Neural crest cell (in vitro differentiated cells): ENCODE data around the gene IL31. TPM values are rescaled to one million over a fixed set of nuclear protein-coding genes. Genes with fewer than 3 reads are reported as not detected.

Experiments
- DNase-seq: peaks from one replicate; pipeline ENCODE4 v3.0.0; 2021; ENCODE audit warnings: low read depth, mixed read lengths, low spot score
- H3K27ac Mint-ChIP-seq: one replicate; pipeline ENCODE4 v1.8.0; 2021; ENCODE audit warnings: mild to moderate bottlenecking, mixed read lengths; ENCODE audit not compliant: unreplicated experiment
- H3K27me3 Mint-ChIP-seq: 2 replicates; pipeline ENCODE4 v1.8.0; 2021; ENCODE audit warnings: low read depth, mild to moderate bottlenecking, mixed read lengths
- H3K36me3 Mint-ChIP-seq: 2 replicates; pipeline ENCODE4 v1.8.0; 2021; ENCODE audit warnings: low read depth, mild to moderate bottlenecking, mixed read lengths
- H3K4me1 Mint-ChIP-seq: 2 replicates; pipeline ENCODE4 v1.8.0; 2021; ENCODE audit warnings: mixed read lengths
- H3K4me3 Mint-ChIP-seq: one replicate; pipeline ENCODE4 v1.8.0; 2021; ENCODE audit warnings: mild to moderate bottlenecking, mixed read lengths
- H3K9me3 Mint-ChIP-seq: 2 replicates; pipeline ENCODE4 v1.8.0; 2021; ENCODE audit warnings: mixed read lengths
- long read RNA-seq: library from polyadenylated mRNA; unstranded; transcript quantifications from one replicate; pipeline ENCODE4 v2.0.0, GENCODE V29; 2020
- total RNA-seq: library from RNA; stranded (reverse); gene quantifications from 2 replicates; pipeline ENCODE4 v1.2.1, GENCODE V29; 2021
- TF ChIP-seq, protein P1 (sequence below): fragments of 200-600 bp; sonication (generic); conservative IDR thresholded peaks from 2 replicates; pipeline ENCODE4 v1.5.0; 2021; ENCODE audit warnings: antibody characterized with exemption, mild to moderate bottlenecking

The IL31 gene
- not detected in 2 replicates for total RNA-seq
- long read RNA-seq, result 0 reads

- TF ChIP-seq, protein P1, sequence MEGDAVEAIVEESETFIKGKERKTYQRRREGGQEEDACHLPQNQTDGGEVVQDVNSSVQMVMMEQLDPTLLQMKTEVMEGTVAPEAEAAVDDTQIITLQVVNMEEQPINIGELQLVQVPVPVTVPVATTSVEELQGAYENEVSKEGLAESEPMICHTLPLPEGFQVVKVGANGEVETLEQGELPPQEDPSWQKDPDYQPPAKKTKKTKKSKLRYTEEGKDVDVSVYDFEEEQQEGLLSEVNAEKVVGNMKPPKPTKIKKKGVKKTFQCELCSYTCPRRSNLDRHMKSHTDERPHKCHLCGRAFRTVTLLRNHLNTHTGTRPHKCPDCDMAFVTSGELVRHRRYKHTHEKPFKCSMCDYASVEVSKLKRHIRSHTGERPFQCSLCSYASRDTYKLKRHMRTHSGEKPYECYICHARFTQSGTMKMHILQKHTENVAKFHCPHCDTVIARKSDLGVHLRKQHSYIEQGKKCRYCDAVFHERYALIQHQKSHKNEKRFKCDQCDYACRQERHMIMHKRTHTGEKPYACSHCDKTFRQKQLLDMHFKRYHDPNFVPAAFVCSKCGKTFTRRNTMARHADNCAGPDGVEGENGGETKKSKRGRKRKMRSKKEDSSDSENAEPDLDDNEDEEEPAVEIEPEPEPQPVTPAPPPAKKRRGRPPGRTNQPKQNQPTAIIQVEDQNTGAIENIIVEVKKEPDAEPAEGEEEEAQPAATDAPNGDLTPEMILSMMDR, result no peak
- DNase-seq, result no peak
- H3K27ac Mint-ChIP-seq, result no peak within 1 kb of the TSS
- no peak within 1 kb of the TSS for H3K4me3 Mint-ChIP-seq
- H3K9me3 Mint-ChIP-seq, result no peaks in the 10 kb centered on the region
- no peaks in the 10 kb centered on the region for H3K27me3 Mint-ChIP-seq
- H3K4me1 Mint-ChIP-seq, result no peaks in the 10 kb centered on the region
- H3K36me3 Mint-ChIP-seq, result no peaks in the 10 kb centered on the region
Observed at GRCh38 chr12:122174155-122174845, at the start of gene IL31. TSS of gene IL31 (minus strand) at chr12:122174221. CDS start at chr12:122174172, 49 bp downstream.

GRCh38 chr12:122216445-122216844 is 42.4 kb upstream of the IL31 start:
- TF ChIP-seq, protein P1, result no peak
- Mint-ChIP-seq H3K4me1 (no peaks in the 10 kb centered on the region), H3K36me3 (peaks cover 17% of the 10 kb centered on the region)

GRCh38 chr12:122215771-122216170 is 41.8 kb upstream of the IL31 start:
- H3K4me1 Mint-ChIP-seq, result no peaks in the 10 kb centered on the region
- no peak for DNase-seq
- H3K9me3 Mint-ChIP-seq, result no peaks in the 10 kb centered on the region
- peaks cover 19% of the 10 kb centered on the region for H3K36me3 Mint-ChIP-seq
- H3K27me3 Mint-ChIP-seq, result no peaks in the 10 kb centered on the region
- H3K4me3 Mint-ChIP-seq, result no peak overlapping the region
- no peak overlapping the region for H3K27ac Mint-ChIP-seq
- TF ChIP-seq, protein P1, result no peak

More at GRCh38 chr12:122216445-122216844, 42.4 kb upstream of the IL31 start:
- Mint-ChIP-seq H3K27ac (no peak overlapping the region), H3K27me3 (no peaks in the 10 kb centered on the region), H3K4me3 (no peak overlapping the region), H3K9me3 (no peaks in the 10 kb centered on the region)
- DNase-seq, result no peak

DNA sequence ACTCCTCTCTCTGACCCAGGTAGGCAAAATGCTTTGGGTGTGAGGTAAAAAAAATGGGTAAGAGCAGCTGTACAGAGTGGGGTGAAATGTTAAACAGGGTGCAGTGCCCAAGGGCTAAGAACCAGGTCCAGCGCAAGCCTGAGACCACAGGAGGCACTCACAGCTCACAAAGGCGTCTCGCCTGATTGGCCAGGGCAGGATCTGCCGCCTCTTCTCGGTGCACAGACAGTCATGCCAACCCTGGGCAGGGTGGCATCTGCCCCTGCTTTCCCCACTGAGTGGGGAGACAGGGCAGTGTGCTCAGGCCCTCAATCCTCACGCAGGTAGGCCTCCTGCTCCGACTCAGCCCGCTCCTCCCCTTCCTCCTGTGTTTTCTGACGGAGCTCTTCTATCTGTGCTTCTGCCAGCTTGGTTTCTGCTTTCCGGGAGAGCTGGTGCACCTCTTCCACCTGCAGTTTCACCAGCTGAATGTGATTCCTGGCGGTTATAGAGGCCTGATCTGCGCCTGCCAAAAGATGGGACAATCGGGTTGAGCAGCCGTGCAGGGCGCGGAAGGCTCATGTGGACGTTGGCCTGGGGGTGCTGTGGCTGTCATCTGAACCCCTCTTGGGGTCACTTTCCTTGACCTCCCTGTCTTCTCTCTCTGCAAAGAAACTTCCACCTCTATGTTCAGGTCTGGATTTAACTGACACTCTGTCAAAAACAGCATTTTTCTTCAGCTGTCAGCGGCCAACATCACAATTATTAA is 34.2 kb upstream of the IL31 start:
- peaks cover 7% of the 10 kb centered on the region for H3K4me1 Mint-ChIP-seq
- H3K4me3 Mint-ChIP-seq, result peak overlapping the region; percentile 4
- peaks cover 12% of the 10 kb centered on the region for H3K36me3 Mint-ChIP-seq
- H3K27me3 Mint-ChIP-seq, result peaks cover 34% of the 10 kb centered on the region
- TF ChIP-seq, protein P1, result no peak
- no peaks in the 10 kb centered on the region for H3K9me3 Mint-ChIP-seq
- H3K27ac Mint-ChIP-seq, result no peak overlapping the region
- DNase-seq, result no peak

DNA sequence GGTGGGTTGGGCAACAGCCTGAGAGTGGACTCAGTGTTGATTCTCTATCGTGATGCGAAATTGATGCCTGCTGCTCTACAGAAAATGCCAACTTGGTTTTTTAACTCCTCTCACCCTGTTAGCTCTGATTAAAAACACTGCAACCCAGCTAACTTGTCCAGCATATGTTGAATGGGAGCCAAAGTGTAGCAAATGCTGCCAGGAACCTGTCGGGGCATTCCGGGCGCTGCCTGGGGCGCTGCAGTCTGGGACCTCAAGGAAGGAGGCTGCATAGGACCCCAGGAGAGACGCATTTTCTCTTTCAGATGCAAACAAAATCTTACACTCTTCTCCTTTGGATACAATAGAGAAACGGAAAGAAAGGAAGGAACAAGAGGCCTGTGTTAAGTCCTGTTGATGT is 33.4 kb upstream of the IL31 start:
- no peaks in the 10 kb centered on the region for H3K9me3 Mint-ChIP-seq
- H3K4me3 Mint-ChIP-seq, result no peak overlapping the region
- no peak for DNase-seq
- H3K36me3 Mint-ChIP-seq, result peaks cover 12% of the 10 kb centered on the region
- TF ChIP-seq, protein P1, result no peak
- H3K27ac Mint-ChIP-seq, result no peak overlapping the region
- peaks cover 10% of the 10 kb centered on the region for H3K4me1 Mint-ChIP-seq
- peaks cover 43% of the 10 kb centered on the region for H3K27me3 Mint-ChIP-seq
